HepG2 (cell line): ENCODE data around the gene GPSM1. TPM values are rescaled to one million over a fixed set of nuclear protein-coding genes. Genes with fewer than 3 reads are reported as not detected.

Experiments
- ETV5 ChIP-seq: IDR thresholded peaks from 2 replicates; pipeline ENCODE4 v1.6.1; 2018; ENCODE audit warnings: missing biosample characterization, missing genetic modification reagents, inconsistent platforms, borderline replicate concordance
- FOSL1 ChIP-seq: sonication (generic); formaldehyde crosslinking; IDR thresholded peaks from 2 replicates; pipeline ENCODE4 v1.9.0; 2021; ENCODE audit warnings: missing genetic modification reagents, borderline replicate concordance
- MAFG ChIP-seq: sonication (generic); formaldehyde crosslinking; IDR thresholded peaks from 2 replicates; pipeline ENCODE4 v1.5.1; 2020; ENCODE audit warnings: mild to moderate bottlenecking, missing genetic modification reagents
- MED8 ChIP-seq: sonication (generic); formaldehyde crosslinking; IDR thresholded peaks from 2 replicates; pipeline ENCODE4 v1.8.1; 2023; ENCODE audit warnings: mild to moderate bottlenecking, missing genetic modification reagents; ENCODE audit not compliant: insufficient replicate concordance
- MYNN ChIP-seq: sonication (generic); formaldehyde crosslinking; IDR thresholded peaks from 2 replicates; pipeline ENCODE4 v1.4.0; 2020; ENCODE audit warnings: mild to moderate bottlenecking, low read depth, missing genetic modification reagents
- NR2F2 ChIP-seq: IDR thresholded peaks from 2 replicates; pipeline ENCODE4 v1.6.1; 2012; ENCODE audit warnings: low read depth, inconsistent platforms, borderline replicate concordance
- RXRB ChIP-seq: IDR thresholded peaks from 2 replicates; pipeline ENCODE4 v1.6.1; 2016; ENCODE audit warnings: borderline replicate concordance, missing genetic modification reagents, missing compliant biosample characterization
- SATB2 ChIP-seq: sonication (generic); formaldehyde crosslinking; IDR thresholded peaks from 2 replicates; pipeline ENCODE4 v1.5.0; 2020; ENCODE audit warnings: missing genetic modification reagents
- SRF ChIP-seq: IDR thresholded peaks from 2 replicates; pipeline ENCODE4 v1.6.1; 2011; ENCODE audit warnings: mild to moderate bottlenecking, low read depth, low read length, moderate library complexity
- STAT5B ChIP-seq: sonication (generic); formaldehyde crosslinking; IDR thresholded peaks from 2 replicates; pipeline ENCODE4 v1.4.0; 2020; ENCODE audit warnings: missing genetic modification reagents
- TCF7 ChIP-seq: sonication (generic); IDR thresholded peaks from 2 replicates; pipeline ENCODE4 v1.6.1; 2016; ENCODE audit warnings: antibody characterized with exemption, low read depth
- U2AF1 ChIP-seq: fragments of 200-400 bp; formaldehyde crosslinking; optimal IDR thresholded peaks from 2 replicates; pipeline ENCODE3; 2017; ENCODE audit warnings: mild to moderate bottlenecking, low read depth, low read length
- ZNF737 ChIP-seq: sonication (generic); formaldehyde crosslinking; IDR thresholded peaks from 2 replicates; pipeline ENCODE4 v1.5.0; 2020; ENCODE audit warnings: missing genetic modification reagents, mild to moderate bottlenecking, borderline replicate concordance
- polyA plus RNA-seq, 8 experiments: library from polyadenylated mRNA; depleted of rRNA in 3 of 8; stranded (reverse) in 7 of 8; unstranded in 1 of 8; fragments of >200 nt; fragmentation: Illumina TruSeq in 4 of 8; extraction: Trizol in 4 of 8; gene quantifications; 2 replicates each; pipeline versions ENCODE4 v1.2.1 to v1.2.3, GENCODE V29; 2011 to 2016; ENCODE audit warnings: low read depth in 4 of 8, missing spikeins in 1 of 8, mixed read lengths in 1 of 8; ENCODE audit not compliant: insufficient read depth in 1 of 8
- total RNA-seq, 5 experiments: library from RNA; depleted of rRNA; stranded (reverse); fragments of >200 nt; fragmentation: Illumina TruSeq; extraction: Trizol; gene quantifications; 2 replicates each; pipeline ENCODE4 v1.2.3, GENCODE V29; 2016; ENCODE audit warnings: low read depth in 1 of 5
- TF ChIP-seq, protein P1 (sequence below): sonication (generic); formaldehyde crosslinking; IDR thresholded peaks from 2 replicates; pipeline ENCODE4 v1.4.0; 2020; ENCODE audit warnings: missing genetic modification reagents
- TF ChIP-seq, protein P2 (sequence below): sonication (generic); formaldehyde crosslinking; IDR thresholded peaks from 2 replicates; pipeline ENCODE4 v1.8.0; 2022; ENCODE audit warnings: mild to moderate bottlenecking, missing genetic modification reagents, borderline replicate concordance
- TF ChIP-seq, protein P3 (sequence below): sonication (generic); formaldehyde crosslinking; IDR thresholded peaks from 2 replicates; pipeline ENCODE4 v1.5.1; 2020; ENCODE audit warnings: mild to moderate bottlenecking, missing genetic modification reagents, borderline replicate concordance

Gene GPSM1
- total and polyA plus RNA-seq, 2 of the 13 experiments (the other 11 are each of a cell fraction or from before 2014, with no cell fraction given): 1.0 to 2.4 TPM

DNA sequence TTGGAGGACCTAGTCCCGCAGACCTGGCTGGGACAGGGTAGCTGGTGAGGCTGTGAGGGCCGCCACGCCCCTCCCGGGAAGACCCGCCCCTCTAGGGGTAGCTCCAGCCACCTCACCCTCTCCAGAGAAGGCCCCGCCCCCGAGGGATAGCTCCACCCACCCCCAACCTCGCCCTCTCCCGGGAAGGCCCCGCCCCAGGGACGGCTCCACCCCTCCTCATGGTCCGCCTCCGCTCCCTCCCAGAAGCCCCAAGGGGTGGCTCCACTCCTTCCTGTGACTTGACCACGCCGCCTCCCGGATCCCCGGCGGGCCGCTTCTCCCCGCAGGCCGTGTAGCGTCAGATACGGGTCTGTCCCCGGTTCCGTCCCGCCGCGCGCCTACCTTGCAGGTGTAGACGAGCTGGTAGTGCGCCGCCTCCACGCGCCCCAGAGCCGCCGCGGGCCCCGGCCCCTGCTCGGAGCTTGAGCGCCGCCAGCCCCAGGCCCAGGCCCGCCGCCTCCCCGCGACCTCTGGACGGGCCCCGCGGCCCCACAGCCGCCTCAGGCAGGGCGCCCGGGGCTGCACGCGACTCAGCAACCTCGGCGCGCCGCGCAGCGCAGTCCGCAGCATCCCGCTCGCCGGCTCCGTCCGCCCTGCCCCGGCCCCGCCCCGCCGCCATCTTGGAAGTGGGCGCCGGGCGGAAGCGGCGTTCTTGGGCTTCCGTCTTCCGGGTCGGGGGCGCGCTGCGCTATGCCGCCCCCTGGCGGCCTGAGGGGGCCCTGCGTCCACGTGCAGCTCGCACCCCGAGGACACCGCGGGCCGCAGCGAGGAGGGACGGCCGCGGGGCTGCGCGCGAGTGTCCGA lies 36.0 kb downstream of the GPSM1 start, which contains the start of gene DNLZ (continued):
- TF ChIP-seq, protein P1, sequence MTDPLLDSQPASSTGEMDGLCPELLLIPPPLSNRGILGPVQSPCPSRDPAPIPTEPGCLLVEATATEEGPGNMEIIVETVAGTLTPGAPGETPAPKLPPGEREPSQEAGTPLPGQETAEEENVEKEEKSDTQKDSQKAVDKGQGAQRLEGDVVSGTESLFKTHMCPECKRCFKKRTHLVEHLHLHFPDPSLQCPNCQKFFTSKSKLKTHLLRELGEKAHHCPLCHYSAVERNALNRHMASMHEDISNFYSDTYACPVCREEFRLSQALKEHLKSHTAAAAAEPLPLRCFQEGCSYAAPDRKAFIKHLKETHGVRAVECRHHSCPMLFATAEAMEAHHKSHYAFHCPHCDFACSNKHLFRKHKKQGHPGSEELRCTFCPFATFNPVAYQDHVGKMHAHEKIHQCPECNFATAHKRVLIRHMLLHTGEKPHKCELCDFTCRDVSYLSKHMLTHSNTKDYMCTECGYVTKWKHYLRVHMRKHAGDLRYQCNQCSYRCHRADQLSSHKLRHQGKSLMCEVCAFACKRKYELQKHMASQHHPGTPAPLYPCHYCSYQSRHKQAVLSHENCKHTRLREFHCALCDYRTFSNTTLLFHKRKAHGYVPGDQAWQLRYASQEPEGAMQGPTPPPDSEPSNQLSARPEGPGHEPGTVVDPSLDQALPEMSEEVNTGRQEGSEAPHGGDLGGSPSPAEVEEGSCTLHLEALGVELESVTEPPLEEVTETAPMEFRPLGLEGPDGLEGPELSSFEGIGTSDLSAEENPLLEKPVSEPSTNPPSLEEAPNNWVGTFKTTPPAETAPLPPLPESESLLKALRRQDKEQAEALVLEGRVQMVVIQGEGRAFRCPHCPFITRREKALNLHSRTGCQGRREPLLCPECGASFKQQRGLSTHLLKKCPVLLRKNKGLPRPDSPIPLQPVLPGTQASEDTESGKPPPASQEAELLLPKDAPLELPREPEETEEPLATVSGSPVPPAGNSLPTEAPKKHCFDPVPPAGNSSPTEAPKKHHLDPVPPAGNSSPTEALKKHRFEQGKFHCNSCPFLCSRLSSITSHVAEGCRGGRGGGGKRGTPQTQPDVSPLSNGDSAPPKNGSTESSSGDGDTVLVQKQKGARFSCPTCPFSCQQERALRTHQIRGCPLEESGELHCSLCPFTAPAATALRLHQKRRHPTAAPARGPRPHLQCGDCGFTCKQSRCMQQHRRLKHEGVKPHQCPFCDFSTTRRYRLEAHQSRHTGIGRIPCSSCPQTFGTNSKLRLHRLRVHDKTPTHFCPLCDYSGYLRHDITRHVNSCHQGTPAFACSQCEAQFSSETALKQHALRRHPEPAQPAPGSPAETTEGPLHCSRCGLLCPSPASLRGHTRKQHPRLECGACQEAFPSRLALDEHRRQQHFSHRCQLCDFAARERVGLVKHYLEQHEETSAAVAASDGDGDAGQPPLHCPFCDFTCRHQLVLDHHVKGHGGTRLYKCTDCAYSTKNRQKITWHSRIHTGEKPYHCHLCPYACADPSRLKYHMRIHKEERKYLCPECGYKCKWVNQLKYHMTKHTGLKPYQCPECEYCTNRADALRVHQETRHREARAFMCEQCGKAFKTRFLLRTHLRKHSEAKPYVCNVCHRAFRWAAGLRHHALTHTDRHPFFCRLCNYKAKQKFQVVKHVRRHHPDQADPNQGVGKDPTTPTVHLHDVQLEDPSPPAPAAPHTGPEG (CRISPR knock-in tag): peak; percentile 94
- no peak for TF ChIP-seq U2AF1
- TF ChIP-seq SATB2 (CRISPR knock-in tag): peak; percentile 61; the same call in 1 of the 2 replicates
- TF ChIP-seq MAFG (CRISPR knock-in tag): no peak
- no peak for TF ChIP-seq MED8 (CRISPR knock-in tag)
- TF ChIP-seq NR2F2: no peak
- peak; percentile 49; the same call in 1 of the 2 replicates for TF ChIP-seq SRF
- TF ChIP-seq ZNF737 (CRISPR knock-in tag): no peak
- no peak for TF ChIP-seq MYNN (CRISPR knock-in tag)
- peak; percentile 54; the same call in 1 of the 2 replicates for TF ChIP-seq STAT5B (CRISPR knock-in tag)
- TF ChIP-seq FOSL1 (CRISPR knock-in tag): no peak
- TF ChIP-seq RXRB (CRISPR knock-in tag): peak; percentile 52; the same call in 1 of the 2 replicates
- no peak for TF ChIP-seq TCF7
- TF ChIP-seq, protein P2, sequence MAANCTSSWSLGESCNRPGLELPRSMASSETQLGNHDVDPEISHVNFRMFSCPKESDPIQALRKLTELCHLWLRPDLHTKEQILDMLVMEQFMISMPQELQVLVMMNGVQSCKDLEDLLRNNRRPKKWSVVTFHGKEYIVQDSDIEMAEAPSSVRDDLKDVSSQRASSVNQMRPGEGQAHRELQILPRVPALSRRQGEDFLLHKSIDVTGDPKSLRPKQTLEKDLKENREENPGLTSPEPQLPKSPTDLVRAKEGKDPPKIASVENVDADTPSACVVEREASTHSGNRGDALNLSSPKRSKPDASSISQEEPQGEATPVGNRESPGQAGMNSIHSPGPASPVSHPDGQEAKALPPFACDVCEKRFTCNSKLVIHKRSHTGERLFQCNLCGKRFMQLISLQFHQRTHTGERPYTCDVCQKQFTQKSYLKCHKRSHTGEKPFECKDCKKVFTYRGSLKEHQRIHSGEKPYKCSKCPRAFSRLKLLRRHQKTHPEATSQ (CRISPR knock-in tag): peak; percentile 88
- TF ChIP-seq ETV5 (CRISPR knock-in tag): peak; percentile 77
- TF ChIP-seq, protein P3, sequence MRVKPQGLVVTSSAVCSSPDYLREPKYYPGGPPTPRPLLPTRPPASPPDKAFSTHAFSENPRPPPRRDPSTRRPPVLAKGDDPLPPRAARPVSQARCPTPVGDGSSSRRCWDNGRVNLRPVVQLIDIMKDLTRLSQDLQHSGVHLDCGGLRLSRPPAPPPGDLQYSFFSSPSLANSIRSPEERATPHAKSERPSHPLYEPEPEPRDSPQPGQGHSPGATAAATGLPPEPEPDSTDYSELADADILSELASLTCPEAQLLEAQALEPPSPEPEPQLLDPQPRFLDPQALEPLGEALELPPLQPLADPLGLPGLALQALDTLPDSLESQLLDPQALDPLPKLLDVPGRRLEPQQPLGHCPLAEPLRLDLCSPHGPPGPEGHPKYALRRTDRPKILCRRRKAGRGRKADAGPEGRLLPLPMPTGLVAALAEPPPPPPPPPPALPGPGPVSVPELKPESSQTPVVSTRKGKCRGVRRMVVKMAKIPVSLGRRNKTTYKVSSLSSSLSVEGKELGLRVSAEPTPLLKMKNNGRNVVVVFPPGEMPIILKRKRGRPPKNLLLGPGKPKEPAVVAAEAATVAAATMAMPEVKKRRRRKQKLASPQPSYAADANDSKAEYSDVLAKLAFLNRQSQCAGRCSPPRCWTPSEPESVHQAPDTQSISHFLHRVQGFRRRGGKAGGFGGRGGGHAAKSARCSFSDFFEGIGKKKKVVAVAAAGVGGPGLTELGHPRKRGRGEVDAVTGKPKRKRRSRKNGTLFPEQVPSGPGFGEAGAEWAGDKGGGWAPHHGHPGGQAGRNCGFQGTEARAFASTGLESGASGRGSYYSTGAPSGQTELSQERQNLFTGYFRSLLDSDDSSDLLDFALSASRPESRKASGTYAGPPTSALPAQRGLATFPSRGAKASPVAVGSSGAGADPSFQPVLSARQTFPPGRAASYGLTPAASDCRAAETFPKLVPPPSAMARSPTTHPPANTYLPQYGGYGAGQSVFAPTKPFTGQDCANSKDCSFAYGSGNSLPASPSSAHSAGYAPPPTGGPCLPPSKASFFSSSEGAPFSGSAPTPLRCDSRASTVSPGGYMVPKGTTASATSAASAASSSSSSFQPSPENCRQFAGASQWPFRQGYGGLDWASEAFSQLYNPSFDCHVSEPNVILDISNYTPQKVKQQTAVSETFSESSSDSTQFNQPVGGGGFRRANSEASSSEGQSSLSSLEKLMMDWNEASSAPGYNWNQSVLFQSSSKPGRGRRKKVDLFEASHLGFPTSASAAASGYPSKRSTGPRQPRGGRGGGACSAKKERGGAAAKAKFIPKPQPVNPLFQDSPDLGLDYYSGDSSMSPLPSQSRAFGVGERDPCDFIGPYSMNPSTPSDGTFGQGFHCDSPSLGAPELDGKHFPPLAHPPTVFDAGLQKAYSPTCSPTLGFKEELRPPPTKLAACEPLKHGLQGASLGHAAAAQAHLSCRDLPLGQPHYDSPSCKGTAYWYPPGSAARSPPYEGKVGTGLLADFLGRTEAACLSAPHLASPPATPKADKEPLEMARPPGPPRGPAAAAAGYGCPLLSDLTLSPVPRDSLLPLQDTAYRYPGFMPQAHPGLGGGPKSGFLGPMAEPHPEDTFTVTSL (CRISPR knock-in tag): no peak
